Activated T-cell treated with anti-CD3 and anti-CD28 coated beads, Interleukin-2, amount 50 U/mL, for 4 hours (primary cell): Measurements from ENCODE around the gene RHOU. TPM values are rescaled to one million over a fixed set of nuclear protein-coding genes. Genes with fewer than 3 reads are reported as not detected.
"Not testable (repeated sequence)": the region's sequence is repeated elsewhere in the genome, so short reads cannot be mapped to it uniquely, and the experiment has no call there.

Experiments
- ATAC-seq, 2 donors: fragments of 200-7000 bp; cut with Tn5 transposase; one replicate each; pipeline ENCODE4 v1.10.0; 2021
- DNase-seq: peaks from one replicate; pipeline ENCODE4 v3.0.0-alpha.2; 2020
- H3K27me3 Mint-ChIP-seq: one replicate; pipeline ENCODE4 v1.8.0; 2021; ENCODE audit warnings: low read depth, mixed read lengths
- H3K36me3 Mint-ChIP-seq: one replicate; pipeline ENCODE4 v1.8.0; 2022; ENCODE audit warnings: mixed read lengths; ENCODE audit not compliant: insufficient read depth
- H3K4me1 Mint-ChIP-seq: one replicate; pipeline ENCODE4 v1.8.0; 2021; ENCODE audit warnings: low read depth, mixed read lengths
- H3K4me3 Mint-ChIP-seq: one replicate; pipeline ENCODE4 v1.8.0; 2021; ENCODE audit warnings: mild to moderate bottlenecking, moderate library complexity, mixed read lengths
- H3K9me3 Mint-ChIP-seq: one replicate; pipeline ENCODE4 v1.8.0; 2021; ENCODE audit warnings: mixed read lengths
- total RNA-seq, 3 donors: library from RNA; stranded (reverse); gene quantifications; one replicate each; pipeline ENCODE4 v1.2.1, GENCODE V29; 2021

The RHOU gene
- total RNA-seq, result 1 to 10 TPM; 1.2 to 2.1 (median 1.6) TPM

GRCh38 chr1:228734881-228735801, at the start of gene RHOU:
Gene RHOU, plus strand, starts transcription at chr1:228735479. Its CDS starts 264 bp downstream, at chr1:228735743.
- Mint-ChIP-seq H3K9me3 (no peaks in the 10 kb centered on the region), H3K4me1 (peaks cover 15% of the 10 kb centered on the region), H3K27me3 (peaks cover 10% of the 10 kb centered on the region), H3K4me3 (peak within 1 kb of the TSS; percentile 87), H3K36me3 (no peaks in the 10 kb centered on the region)
- ATAC-seq, result peak; percentile 88 to 89
- peak; percentile 50 for DNase-seq

- DNase-seq, result no peak
These were observed 47.7 kb upstream of the RHOU start for GRCh38 chr1:228687587-228687986.

GRCh38 chr1:228689255-228689654, 46.0 kb upstream of the RHOU start:
- H3K36me3 Mint-ChIP-seq, result no peaks in the 10 kb centered on the region
- H3K9me3 Mint-ChIP-seq, result no peaks in the 10 kb centered on the region
- peaks cover 11% of the 10 kb centered on the region for H3K27me3 Mint-ChIP-seq
- H3K4me3 Mint-ChIP-seq, result no peak overlapping the region
- DNase-seq (no peak), ATAC-seq (no peak)
- no peaks in the 10 kb centered on the region for H3K4me1 Mint-ChIP-seq

More at GRCh38 chr1:228687587-228687986, 47.7 kb upstream of the RHOU start:
- Mint-ChIP-seq H3K36me3 (no peaks in the 10 kb centered on the region), H3K4me1 (no peaks in the 10 kb centered on the region), H3K4me3 (no peak overlapping the region), H3K9me3 (no peaks in the 10 kb centered on the region), H3K27me3 (peaks cover 13% of the 10 kb centered on the region)
- no peak for ATAC-seq

DNA sequence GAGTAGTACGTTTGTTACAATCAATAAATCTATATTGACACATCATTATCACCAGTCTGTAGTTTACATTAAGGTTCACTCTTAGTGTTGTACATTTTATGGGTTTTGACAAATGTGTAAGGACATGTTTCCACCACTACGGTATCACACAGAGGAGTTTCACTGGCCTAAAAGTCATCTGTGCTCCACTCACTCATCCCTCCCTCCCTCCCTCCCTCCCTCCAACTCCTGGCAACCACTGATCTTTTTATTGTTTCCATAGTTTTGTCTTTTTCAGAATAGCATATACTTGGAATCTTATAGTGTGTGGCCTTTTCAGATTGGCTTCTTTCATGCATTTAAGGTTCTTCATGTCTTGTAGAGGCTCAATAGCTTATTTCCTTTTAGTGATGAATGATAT, 44.1 kb upstream of the RHOU start:
- H3K9me3 Mint-ChIP-seq, result no peaks in the 10 kb centered on the region
- peaks cover 6% of the 10 kb centered on the region for H3K4me1 Mint-ChIP-seq
- no peak overlapping the region for H3K4me3 Mint-ChIP-seq
- DNase-seq (no peak), ATAC-seq (no peak)
- H3K36me3 Mint-ChIP-seq, result no peaks in the 10 kb centered on the region
- peaks cover 14% of the 10 kb centered on the region for H3K27me3 Mint-ChIP-seq

DNA sequence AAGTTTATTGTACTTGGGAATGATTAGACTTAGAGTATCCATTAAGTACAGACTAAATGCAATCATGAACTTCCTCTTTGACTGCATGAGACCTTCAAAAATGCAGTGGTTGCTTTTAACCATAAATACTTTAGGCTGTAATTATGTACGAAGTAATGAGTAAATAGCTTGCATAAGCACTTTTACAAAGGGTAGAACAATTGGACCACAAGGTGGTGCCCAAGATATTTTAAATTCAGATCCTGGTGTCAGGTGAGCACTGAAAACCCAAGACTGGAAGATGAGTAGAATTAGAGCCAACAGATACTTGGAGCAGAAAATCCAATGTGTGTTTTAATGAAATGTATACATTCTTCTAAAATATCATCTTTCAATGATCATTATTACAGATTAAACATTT, 43.4 kb upstream of the RHOU start:
- H3K27me3 Mint-ChIP-seq, result peaks cover 14% of the 10 kb centered on the region
- H3K36me3 Mint-ChIP-seq, result no peaks in the 10 kb centered on the region
- DNase-seq (no peak), ATAC-seq (no peak)
- no peak overlapping the region for H3K4me3 Mint-ChIP-seq
- H3K4me1 Mint-ChIP-seq, result peaks cover 6% of the 10 kb centered on the region
- H3K9me3 Mint-ChIP-seq, result no peaks in the 10 kb centered on the region

DNA sequence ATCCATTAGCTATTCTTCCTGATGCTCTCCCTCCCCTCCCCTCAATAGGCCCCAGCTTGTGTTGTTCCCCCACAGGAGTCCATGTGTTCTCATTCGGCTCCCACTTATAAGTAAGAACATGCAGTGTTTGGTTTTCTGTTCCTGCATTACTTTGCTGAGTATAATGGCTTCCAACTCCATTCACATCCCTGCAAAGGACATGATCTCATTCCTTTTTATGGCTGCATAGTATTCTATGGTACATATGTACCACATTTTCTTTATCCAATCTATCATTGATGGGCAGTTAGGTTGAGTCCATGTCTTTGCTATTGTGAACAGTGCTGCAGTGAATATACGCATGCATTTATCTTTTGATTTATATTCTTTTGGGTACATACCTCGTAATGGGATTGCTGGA, 40.8 kb upstream of the RHOU start:
- not testable (repeated sequence) for H3K4me1 Mint-ChIP-seq, H3K9me3 Mint-ChIP-seq, H3K27me3 Mint-ChIP-seq, DNase-seq, ATAC-seq, H3K36me3 Mint-ChIP-seq, H3K4me3 Mint-ChIP-seq

DNA sequence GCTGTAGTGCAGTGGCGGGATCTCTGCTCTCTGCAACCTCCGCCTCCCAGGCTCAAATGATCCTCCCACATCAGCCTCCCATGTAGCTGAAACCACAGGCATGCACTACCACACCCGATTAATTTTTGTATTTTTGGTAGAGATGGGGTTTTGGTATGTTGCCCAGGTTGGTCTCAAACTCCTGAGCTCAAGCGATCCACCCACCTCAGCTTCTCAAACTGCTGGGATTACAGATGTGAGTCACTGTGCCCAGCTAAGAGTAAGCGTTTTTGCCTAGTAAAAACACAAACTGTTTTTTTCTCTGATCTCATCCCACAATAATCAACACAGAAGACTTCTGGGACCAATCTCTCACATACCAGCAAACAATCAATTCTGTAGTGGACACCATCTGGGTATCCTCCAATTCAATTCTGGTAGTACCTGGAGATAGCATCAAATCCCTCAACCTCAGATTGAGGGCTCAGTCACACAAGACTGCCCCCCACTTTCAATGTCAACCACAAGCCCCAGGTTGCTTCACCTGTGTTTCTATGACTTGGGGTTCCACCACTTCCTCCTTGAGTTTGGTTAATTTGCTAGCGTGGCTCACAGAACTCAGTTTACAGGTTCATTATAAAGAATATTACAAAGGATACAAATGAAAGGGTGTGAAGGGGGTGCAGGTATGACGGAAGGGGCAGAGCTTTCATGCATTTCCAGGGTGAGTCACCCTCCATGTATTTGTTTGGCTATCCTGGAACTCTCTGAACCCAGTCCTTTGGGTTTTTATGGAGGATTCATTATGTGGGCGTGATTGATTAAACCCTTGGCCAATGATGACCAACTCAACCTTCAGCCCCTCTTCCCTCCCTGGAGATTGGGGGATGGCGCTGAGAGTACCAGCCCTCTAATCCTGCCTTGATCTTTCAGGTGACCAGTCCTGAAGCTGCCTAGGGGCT, 40.0 kb upstream of the RHOU start:
- H3K27me3 Mint-ChIP-seq, result peaks cover 2% of the 10 kb centered on the region
- peak in 1 of 2 donors; percentile 43 for ATAC-seq
- H3K4me3 Mint-ChIP-seq, result no peak overlapping the region
- DNase-seq, result no peak
- H3K36me3 Mint-ChIP-seq, result no peaks in the 10 kb centered on the region
- peaks cover 6% of the 10 kb centered on the region for H3K4me1 Mint-ChIP-seq
- H3K9me3 Mint-ChIP-seq, result no peaks in the 10 kb centered on the region

DNA sequence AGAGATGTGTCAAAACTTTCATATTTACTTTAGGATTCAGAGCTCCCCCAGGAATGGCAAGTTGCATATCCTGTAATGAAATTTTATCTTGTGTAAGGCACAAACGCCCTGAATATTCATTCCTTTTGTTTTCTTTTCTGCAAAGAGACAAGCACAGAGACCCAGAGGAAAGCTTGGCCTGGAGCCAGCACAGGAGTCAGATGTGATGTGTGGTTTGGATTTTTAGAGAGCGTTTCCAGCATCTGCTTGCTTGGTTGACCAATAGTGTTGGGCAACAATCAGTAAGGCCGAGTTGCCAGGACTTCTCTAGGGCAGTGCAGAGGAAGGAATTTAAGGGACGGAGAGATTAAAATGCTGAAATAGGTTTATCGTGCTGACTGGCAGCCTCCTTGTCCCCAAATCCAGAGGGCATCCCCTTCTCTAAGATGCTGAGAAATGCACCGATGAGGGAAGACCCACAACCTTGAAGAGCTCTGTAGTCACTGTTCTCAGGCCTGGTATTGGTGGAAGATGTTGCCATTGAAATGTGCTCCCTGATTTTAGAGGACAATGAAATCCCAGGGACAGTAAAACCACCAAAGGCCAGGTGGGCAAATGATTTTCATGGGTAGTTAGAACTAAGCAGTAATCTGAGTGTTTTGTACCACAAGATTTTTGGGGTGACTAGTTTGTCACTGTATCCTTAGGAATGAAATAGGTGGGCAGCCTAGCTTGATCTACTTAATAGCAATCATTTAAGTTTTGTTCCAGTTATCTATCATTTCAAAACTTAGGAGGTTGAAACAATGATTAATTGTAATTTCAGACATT, 37.9 kb upstream of the RHOU start:
- ATAC-seq (peak in 1 of 2 donors; percentile 10), DNase-seq (no peak)
- H3K4me3 Mint-ChIP-seq, result no peak overlapping the region
- peaks cover 2% of the 10 kb centered on the region for H3K27me3 Mint-ChIP-seq
- no peaks in the 10 kb centered on the region for H3K9me3 Mint-ChIP-seq
- no peaks in the 10 kb centered on the region for H3K36me3 Mint-ChIP-seq
- peaks cover 6% of the 10 kb centered on the region for H3K4me1 Mint-ChIP-seq

GRCh38 chr1:228698017-228698329, 37.3 kb upstream of the RHOU start:
- Mint-ChIP-seq H3K4me3 (no peak overlapping the region), H3K9me3 (peaks cover 4% of the 10 kb centered on the region), H3K27me3 (peaks cover 4% of the 10 kb centered on the region), H3K36me3 (peaks cover 2% of the 10 kb centered on the region), H3K4me1 (peaks cover 6% of the 10 kb centered on the region)
- ATAC-seq (peak in 1 of 2 donors; percentile 27), DNase-seq (no peak)

- no peak overlapping the region for H3K4me3 Mint-ChIP-seq
- ATAC-seq (no peak), DNase-seq (no peak)
- peaks cover 2% of the 10 kb centered on the region for H3K36me3 Mint-ChIP-seq
- peaks cover 4% of the 10 kb centered on the region for H3K9me3 Mint-ChIP-seq
- no peaks in the 10 kb centered on the region for H3K4me1 Mint-ChIP-seq
- H3K27me3 Mint-ChIP-seq, result peaks cover 2% of the 10 kb centered on the region
These were observed 32.8 kb upstream of the RHOU start for GRCh38 chr1:228702433-228702832.

DNA sequence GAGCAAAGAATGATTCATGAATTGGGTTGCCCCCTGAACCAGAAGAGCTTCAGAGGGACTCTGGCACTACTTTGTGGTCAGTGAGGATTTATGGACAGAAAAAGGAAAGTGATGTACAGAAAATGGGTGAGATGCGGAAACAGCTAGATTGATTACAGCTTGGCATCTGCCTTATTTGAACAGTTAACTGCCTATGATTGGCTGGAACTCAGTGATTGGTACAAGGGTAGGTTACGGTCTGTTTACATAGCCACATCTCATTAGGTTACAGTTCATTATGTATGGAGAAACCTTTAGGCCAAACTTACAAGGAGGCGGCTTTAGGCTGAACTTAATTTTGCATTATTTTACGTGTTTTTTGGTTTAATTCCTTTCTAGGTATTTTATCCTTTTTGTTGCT, 29.0 kb upstream of the RHOU start:
- no peaks in the 10 kb centered on the region for H3K4me1 Mint-ChIP-seq
- H3K27me3 Mint-ChIP-seq, result peaks cover 7% of the 10 kb centered on the region
- H3K9me3 Mint-ChIP-seq, result peaks cover 4% of the 10 kb centered on the region
- H3K36me3 Mint-ChIP-seq, result peaks cover 2% of the 10 kb centered on the region
- ATAC-seq (no peak), DNase-seq (no peak)
- H3K4me3 Mint-ChIP-seq, result no peak overlapping the region

DNA sequence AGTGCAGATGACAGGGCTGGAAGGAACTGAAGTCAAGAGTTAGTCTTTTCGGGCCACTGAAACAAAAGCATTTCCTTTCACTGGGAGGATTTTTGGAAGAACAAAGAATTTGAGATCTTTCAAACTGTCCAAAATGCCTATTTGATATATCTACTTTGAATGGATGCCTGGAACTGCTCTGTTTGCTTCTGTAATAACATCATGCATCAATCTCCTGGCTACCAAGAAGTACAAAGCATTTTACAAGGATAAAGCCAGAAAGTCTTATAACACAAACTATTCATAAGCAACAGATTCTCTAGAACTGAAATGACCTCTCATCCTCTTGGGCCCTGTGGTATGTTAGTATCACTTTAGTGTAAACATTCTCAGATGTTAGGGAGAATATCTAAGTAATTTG, 18.2 kb upstream of the RHOU start:
- ATAC-seq (no peak), DNase-seq (no peak)
- Mint-ChIP-seq H3K4me3 (no peak overlapping the region), H3K36me3 (no peaks in the 10 kb centered on the region), H3K9me3 (no peaks in the 10 kb centered on the region), H3K4me1 (no peaks in the 10 kb centered on the region), H3K27me3 (peaks cover 6% of the 10 kb centered on the region)

DNA sequence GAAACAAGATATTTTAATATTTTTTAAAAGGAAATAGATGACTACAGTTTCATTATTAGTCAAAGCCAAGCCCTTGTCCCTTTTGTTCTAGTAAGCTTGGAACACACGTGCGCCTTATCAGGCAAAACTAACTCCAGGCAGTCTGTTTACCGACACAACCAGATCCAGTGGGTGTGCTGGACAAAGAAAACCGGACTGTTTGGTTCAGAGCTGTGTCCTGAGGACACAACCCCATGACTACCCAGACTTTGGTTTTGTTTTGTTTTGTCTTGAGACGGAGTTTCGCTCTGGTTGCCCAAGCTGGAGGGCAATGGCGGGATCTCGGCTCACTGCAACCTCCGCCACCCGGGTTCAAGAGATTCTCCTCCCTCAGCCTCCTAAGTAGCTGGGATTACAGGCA, 13.9 kb upstream of the RHOU start:
- no peaks in the 10 kb centered on the region for H3K9me3 Mint-ChIP-seq
- H3K4me1 Mint-ChIP-seq, result no peaks in the 10 kb centered on the region
- DNase-seq, result no peak
- H3K4me3 Mint-ChIP-seq, result no peak overlapping the region
- ATAC-seq, result no peak
- H3K36me3 Mint-ChIP-seq, result no peaks in the 10 kb centered on the region
- H3K27me3 Mint-ChIP-seq, result peaks cover 10% of the 10 kb centered on the region

DNA sequence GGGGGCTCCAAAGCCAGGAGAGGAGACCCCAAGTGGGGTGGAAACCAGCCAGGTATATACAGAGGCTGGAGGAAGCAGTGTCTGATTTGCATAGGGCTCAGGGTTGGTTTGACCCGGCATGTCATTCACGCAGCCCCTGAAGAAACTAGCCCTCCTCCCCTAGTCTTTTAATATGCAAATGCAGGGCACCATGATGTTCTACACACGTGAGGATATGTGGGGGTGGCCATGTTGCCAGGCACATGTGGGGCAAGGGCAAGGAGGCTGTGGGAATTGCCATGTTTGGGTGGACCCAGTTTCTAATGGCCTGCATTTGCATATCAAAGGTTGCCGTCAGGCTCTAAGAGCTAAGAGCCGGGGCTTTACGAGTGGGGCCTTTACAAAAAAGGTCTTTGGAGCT, 12.0 kb upstream of the RHOU start:
- Mint-ChIP-seq H3K9me3 (no peaks in the 10 kb centered on the region), H3K4me1 (no peaks in the 10 kb centered on the region), H3K36me3 (no peaks in the 10 kb centered on the region), H3K4me3 (no peak overlapping the region), H3K27me3 (peaks cover 15% of the 10 kb centered on the region)
- ATAC-seq (no peak), DNase-seq (no peak)
